Mesendoderm (in vitro differentiated cells): ENCODE data around the gene CEP112.

Experiments used
- DNase-seq: peaks from one replicate; pipeline ENCODE4 v3.0.0; 2013
- H2AK5ac ChIP-seq: 2 replicates; pipeline ENCODE4 v1.6.1; 2013; ENCODE audit warnings: low read length, inconsistent platforms
- H2BK120ac ChIP-seq: 2 replicates; pipeline ENCODE4 v1.6.1; 2013; ENCODE audit warnings: low read depth, mild to moderate bottlenecking, low read length, moderate library complexity, mixed read lengths
- H2BK15ac ChIP-seq: replicated peaks from 2 replicates; pipeline ENCODE4 v1.6.1; 2013; ENCODE audit warnings: low read depth, mild to moderate bottlenecking, moderate library complexity
- H2BK5ac ChIP-seq: 2 replicates; pipeline ENCODE4 v1.6.1; 2013; ENCODE audit warnings: low read length, inconsistent platforms
- H3K18ac ChIP-seq: 2 replicates; pipeline ENCODE4 v1.6.1; 2013; ENCODE audit warnings: mild to moderate bottlenecking, low read length, mixed read lengths
- H3K23ac ChIP-seq: one replicate; pipeline ENCODE4 v1.6.1; 2013; ENCODE audit warnings: low read length
- H3K27ac ChIP-seq: 2 replicates; pipeline ENCODE4 v1.5.1; 2013; ENCODE audit warnings: low read depth, mild to moderate bottlenecking, inconsistent platforms, low read length, moderate library complexity
- H3K27me3 ChIP-seq: 2 replicates; pipeline ENCODE4 v1.6.1; 2013; ENCODE audit warnings: low read length, control low read depth, mild to moderate bottlenecking, inconsistent platforms; ENCODE audit not compliant: insufficient read depth, poor library complexity
- H3K36me3 ChIP-seq: 2 replicates; pipeline ENCODE4 v1.6.1; 2013; ENCODE audit warnings: low read length, inconsistent platforms; ENCODE audit not compliant: control insufficient read depth, insufficient read depth
- H3K4ac ChIP-seq: one replicate; pipeline ENCODE4 v1.6.1; 2013; ENCODE audit warnings: low read depth, mild to moderate bottlenecking, low read length, moderate library complexity
- H3K4me1 ChIP-seq: 2 replicates; pipeline ENCODE4 v1.6.1; 2013; ENCODE audit warnings: low read depth, low read length, inconsistent platforms; ENCODE audit not compliant: control insufficient read depth
- H3K4me2 ChIP-seq: 2 replicates; pipeline ENCODE4 v1.6.1; 2013; ENCODE audit warnings: low read length
- H3K4me3 ChIP-seq: 2 replicates; pipeline ENCODE4 v1.5.1; 2013; ENCODE audit warnings: mild to moderate bottlenecking, low read length
- H3K56ac ChIP-seq: one replicate; pipeline ENCODE4 v1.6.1; 2013; ENCODE audit warnings: low read length
- H3K79me1 ChIP-seq: 2 replicates; pipeline ENCODE4 v1.6.1; 2013; ENCODE audit warnings: low read length, inconsistent platforms
- H3K79me2 ChIP-seq: 2 replicates; pipeline ENCODE4 v1.6.1; 2013; ENCODE audit warnings: mild to moderate bottlenecking, low read length; ENCODE audit not compliant: control insufficient read depth, insufficient read depth
- H3K9ac ChIP-seq: 2 replicates; pipeline ENCODE4 v1.6.1; 2013; ENCODE audit warnings: low read length, inconsistent platforms
- H4K5ac ChIP-seq: one replicate; pipeline ENCODE4 v1.6.1; 2013; ENCODE audit warnings: low read length
- H4K8ac ChIP-seq: one replicate; pipeline ENCODE4 v1.6.1; 2013; ENCODE audit warnings: low read depth, mild to moderate bottlenecking, control low read depth, low read length, moderate library complexity
- WGBS: extraction: QIAGEN DNeasy Blood & Tissue Kit; methylation state at CpG from one replicate; pipeline ENCODE4 v1.1.7; 2013; ENCODE audit warnings: low lambda C conversion rate, missing lambda C conversion rate; ENCODE audit not compliant: insufficient coverage; ENCODE audit errors: extremely low coverage; 5-methylcytosine and 5-hydroxymethylcytosine counted together

The CEP112 gene

DNA sequence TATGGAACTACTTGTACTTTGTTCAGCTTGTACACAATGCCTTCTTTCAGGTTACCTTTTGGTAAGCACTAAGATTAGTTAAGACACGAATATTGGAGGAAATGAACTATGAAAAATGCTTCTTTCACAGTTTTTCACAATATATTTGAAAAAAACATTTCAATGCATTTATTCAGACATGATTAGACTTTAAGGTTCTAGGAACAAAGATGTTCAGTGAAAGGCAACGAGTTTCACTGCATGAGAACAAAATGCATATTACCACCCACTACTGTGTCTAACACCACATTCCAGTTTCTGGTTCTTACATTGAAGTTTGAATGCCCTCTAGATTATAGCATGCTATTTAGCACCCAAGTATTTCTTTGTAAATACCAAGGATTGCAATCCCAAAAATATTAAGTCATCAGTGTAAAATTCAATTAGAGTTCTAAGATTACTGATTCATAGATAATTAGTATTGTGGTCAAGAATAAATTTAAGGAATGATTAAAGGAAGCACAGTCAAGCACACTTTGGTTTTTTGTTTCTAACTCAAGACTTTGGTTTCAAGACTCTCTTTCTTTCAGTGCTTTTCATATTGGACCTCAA lies 261.7 kb downstream of the CEP112 start:
- Histone ChIP-seq H3K18ac (no peak overlapping the region), H3K79me2 (no peaks in the 10 kb centered on the region)
- WGBS = no CpG with 5 or more reads among the region's 2 CpGs

DNA sequence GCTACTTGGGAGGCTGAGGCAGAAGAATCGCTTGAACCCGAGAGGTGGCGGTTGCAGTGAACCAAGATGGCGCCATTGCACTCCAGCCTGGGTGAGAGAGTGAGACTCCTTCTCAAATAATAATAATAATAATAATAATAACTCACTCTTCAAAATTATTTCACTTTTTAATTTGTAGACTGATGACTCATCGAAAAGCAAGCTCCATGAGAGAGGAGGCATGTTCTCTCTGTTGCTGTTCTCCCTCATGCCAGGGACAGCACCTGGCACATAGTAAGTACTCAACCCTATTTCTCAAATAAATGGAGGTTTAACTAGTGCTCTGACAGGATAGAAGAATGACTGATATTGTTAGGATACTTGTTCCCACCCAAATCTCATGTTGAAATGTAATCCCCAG lies 265.3 kb downstream of the CEP112 start:
- no peaks in the 10 kb centered on the region for H3K27me3 ChIP-seq
- no peak overlapping the region for H4K5ac ChIP-seq
- H3K79me2 ChIP-seq = no peaks in the 10 kb centered on the region
- H3K18ac ChIP-seq = no peak overlapping the region
- no peak overlapping the region for H3K56ac ChIP-seq
- H3K4me3 ChIP-seq = no peak overlapping the region
- no peak overlapping the region for H3K4me2 ChIP-seq
- H3K79me1 ChIP-seq = no peaks in the 10 kb centered on the region
- no peak overlapping the region for H4K8ac ChIP-seq
- H3K36me3 ChIP-seq = no peaks in the 10 kb centered on the region
- H3K4me1 ChIP-seq = no peaks in the 10 kb centered on the region
- no peak overlapping the region for H3K4ac ChIP-seq
- no peak overlapping the region for H2BK5ac ChIP-seq
- H2BK120ac ChIP-seq = no peak overlapping the region
- DNase-seq = no peak
- H3K23ac ChIP-seq = no peak overlapping the region
- H3K27ac ChIP-seq = no peak overlapping the region
- H2BK15ac ChIP-seq = no peak overlapping the region
- H3K9ac ChIP-seq = no peak overlapping the region
- H2AK5ac ChIP-seq = no peak overlapping the region
- no CpG with 5 or more reads among the region's 5 CpGs for WGBS

More for the DNA sequence above, 261.7 kb downstream of the CEP112 start:
- Histone ChIP-seq H3K36me3 (no peaks in the 10 kb centered on the region), H4K5ac (no peak overlapping the region), H3K4me3 (no peak overlapping the region), H3K23ac (no peak overlapping the region), H3K9ac (no peak overlapping the region), H3K79me1 (no peaks in the 10 kb centered on the region), H3K4ac (no peak overlapping the region), H3K27me3 (no peaks in the 10 kb centered on the region), H2AK5ac (no peak overlapping the region), H3K27ac (no peak overlapping the region), H2BK120ac (no peak overlapping the region), H2BK15ac (no peak overlapping the region), H2BK5ac (no peak overlapping the region), H3K56ac (no peak overlapping the region), H3K4me1 (no peaks in the 10 kb centered on the region), H3K4me2 (no peak overlapping the region), H4K8ac (no peak overlapping the region)
- no peak for DNase-seq

DNA sequence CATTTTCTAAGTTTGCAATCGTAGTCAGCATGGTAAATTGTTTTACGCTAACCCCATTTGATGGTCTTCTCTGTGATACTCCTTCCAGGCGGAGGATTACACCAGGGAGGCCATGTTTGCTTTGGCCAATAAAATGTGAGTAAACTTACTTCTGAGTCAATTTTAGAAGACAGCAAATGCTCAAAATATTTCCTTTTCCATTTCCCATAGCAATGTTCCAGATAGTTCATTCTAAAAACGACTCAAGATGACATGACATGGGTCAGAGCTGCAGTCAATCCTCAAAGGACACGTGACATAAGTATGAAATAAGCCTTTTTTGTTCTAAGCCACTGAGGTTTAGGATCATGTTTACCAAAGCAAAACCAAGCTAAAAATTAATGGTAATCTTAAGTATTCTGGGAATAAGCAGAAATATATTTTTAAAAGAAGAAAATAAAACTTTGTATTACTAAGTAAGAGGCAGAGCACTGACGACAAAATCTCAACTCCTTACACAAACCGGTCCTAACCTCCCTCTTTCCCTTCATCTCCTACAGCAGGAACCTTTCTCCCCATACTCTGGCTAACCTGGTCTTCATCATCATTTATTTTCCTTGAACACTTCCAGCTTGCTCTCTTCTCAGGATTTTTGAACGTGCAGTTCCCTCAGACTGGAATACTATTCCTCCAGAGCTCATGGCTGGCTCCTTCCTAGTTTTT lies 266.2 kb downstream of the CEP112 start:
- no peak overlapping the region for H4K8ac ChIP-seq
- H3K4me1 ChIP-seq = no peaks in the 10 kb centered on the region
- no peak overlapping the region for H2AK5ac ChIP-seq

DNA sequence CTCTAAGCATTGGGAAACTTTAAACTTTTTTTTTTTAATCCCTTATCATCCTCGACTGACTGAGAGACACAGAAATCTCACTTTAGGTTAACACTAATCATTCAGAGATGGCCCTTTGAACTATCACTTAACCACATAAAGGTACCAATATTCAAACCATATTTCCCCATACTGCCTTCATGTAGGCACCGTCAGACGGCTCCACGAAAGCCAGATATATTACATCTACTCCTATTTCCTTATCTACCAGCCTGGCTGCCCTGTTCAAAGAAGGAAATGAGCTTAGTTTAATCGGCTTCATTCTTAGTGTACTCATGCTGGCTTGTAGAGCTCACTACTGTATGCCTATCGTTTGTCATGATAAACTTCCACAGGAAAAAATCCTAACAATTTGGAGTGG lies 270.9 kb downstream of the CEP112 start:
- no peaks in the 10 kb centered on the region for H3K4me1 ChIP-seq
- no peaks in the 10 kb centered on the region for H3K79me1 ChIP-seq
- H3K4me3 ChIP-seq = no peak overlapping the region
- no peaks in the 10 kb centered on the region for H3K27me3 ChIP-seq
- H2BK5ac ChIP-seq = no peak overlapping the region
- no peak overlapping the region for H4K5ac ChIP-seq
- no peak overlapping the region for H4K8ac ChIP-seq
- H3K9ac ChIP-seq = no peak overlapping the region
- no peak overlapping the region for H3K4ac ChIP-seq
- no peak overlapping the region for H3K18ac ChIP-seq
- no peak overlapping the region for H2AK5ac ChIP-seq
- H3K79me2 ChIP-seq = no peaks in the 10 kb centered on the region
- no CpG with 5 or more reads among the region's 6 CpGs for WGBS
- peak; percentile 46 for DNase-seq
- no peak overlapping the region for H3K27ac ChIP-seq
- H3K23ac ChIP-seq = no peak overlapping the region
- no peaks in the 10 kb centered on the region for H3K36me3 ChIP-seq
- no peak overlapping the region for H3K56ac ChIP-seq
- no peak overlapping the region for H2BK15ac ChIP-seq
- H2BK120ac ChIP-seq = no peak overlapping the region
- H3K4me2 ChIP-seq = no peak overlapping the region

More for the DNA sequence above, 266.2 kb downstream of the CEP112 start:
- no peak overlapping the region for H3K9ac ChIP-seq
- no peak overlapping the region for H3K18ac ChIP-seq
- H4K5ac ChIP-seq = no peak overlapping the region
- no peaks in the 10 kb centered on the region for H3K79me1 ChIP-seq
- DNase-seq = no peak
- no peak overlapping the region for H3K4me3 ChIP-seq
- H3K23ac ChIP-seq = no peak overlapping the region
- H3K79me2 ChIP-seq = no peaks in the 10 kb centered on the region
- no peaks in the 10 kb centered on the region for H3K27me3 ChIP-seq
- no CpG with 5 or more reads among the region's 8 CpGs for WGBS
- no peak overlapping the region for H3K4me2 ChIP-seq
- H3K56ac ChIP-seq = no peak overlapping the region
- no peak overlapping the region for H2BK15ac ChIP-seq
- no peak overlapping the region for H3K27ac ChIP-seq
- H3K4ac ChIP-seq = no peak overlapping the region
- no peak overlapping the region for H2BK5ac ChIP-seq
- H2BK120ac ChIP-seq = no peak overlapping the region
- H3K36me3 ChIP-seq = no peaks in the 10 kb centered on the region

DNA sequence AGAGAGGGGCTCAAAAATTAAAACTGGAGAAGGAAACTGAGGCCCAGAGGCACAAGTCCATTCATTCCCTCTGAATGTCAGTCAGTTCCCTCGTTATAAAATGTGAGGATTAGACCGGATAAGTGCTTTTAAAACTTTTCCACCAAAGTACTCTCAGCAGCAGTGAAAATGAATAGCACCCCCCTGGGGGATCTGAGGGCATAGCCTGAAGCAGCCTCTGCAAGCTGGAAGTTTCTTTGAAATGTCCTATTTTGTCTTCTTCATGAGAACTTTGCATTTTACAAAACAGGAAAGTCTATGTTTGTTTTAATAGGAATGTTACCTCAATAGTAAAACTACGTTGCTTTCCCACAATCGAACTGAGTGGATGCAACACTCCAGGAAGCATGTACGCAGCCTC lies 273.0 kb downstream of the CEP112 start:
- no peaks in the 10 kb centered on the region for H3K79me2 ChIP-seq
- no peak overlapping the region for H3K27ac ChIP-seq
- no peak overlapping the region for H2BK15ac ChIP-seq
- H3K4me1 ChIP-seq = no peaks in the 10 kb centered on the region
- H3K4me2 ChIP-seq = no peak overlapping the region
- peak; percentile 20 for DNase-seq
- no peak overlapping the region for H3K23ac ChIP-seq
- H3K27me3 ChIP-seq = no peaks in the 10 kb centered on the region
- no peak overlapping the region for H2BK5ac ChIP-seq
- H2BK120ac ChIP-seq = no peak overlapping the region
- no peak overlapping the region for H3K4ac ChIP-seq
- no peak overlapping the region for H3K18ac ChIP-seq
- no peaks in the 10 kb centered on the region for H3K36me3 ChIP-seq
- H2AK5ac ChIP-seq = no peak overlapping the region
- no peaks in the 10 kb centered on the region for H3K79me1 ChIP-seq
- WGBS = no CpG with 5 or more reads among the region's 5 CpGs
- no peak overlapping the region for H3K4me3 ChIP-seq
- H3K9ac ChIP-seq = no peak overlapping the region
- H4K8ac ChIP-seq = no peak overlapping the region
- H4K5ac ChIP-seq = no peak overlapping the region
- no peak overlapping the region for H3K56ac ChIP-seq

DNA sequence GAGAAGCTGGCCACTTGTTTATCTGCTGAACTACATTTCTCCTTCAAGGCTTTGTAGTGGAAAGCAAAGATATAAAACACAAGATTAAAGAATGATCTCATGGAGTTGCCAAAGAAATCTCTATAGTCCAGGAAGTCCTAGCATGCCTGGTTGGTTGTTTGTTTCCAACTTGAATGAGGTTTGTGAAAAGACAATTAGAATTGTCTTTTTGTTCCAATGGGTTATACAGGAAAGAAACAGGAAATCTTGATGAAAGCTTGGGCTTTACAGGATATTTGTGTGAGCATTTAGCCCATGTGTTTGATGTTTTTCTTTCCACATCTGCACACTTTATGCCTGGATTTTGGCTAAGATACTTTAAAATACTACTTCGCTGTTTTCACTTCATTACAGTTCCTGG lies 273.4 kb downstream of the CEP112 start:
- Histone ChIP-seq H2AK5ac (no peak overlapping the region), H2BK15ac (no peak overlapping the region), H3K36me3 (no peaks in the 10 kb centered on the region), H4K5ac (no peak overlapping the region), H3K79me2 (no peaks in the 10 kb centered on the region), H3K4me2 (no peak overlapping the region), H3K56ac (no peak overlapping the region), H3K27ac (no peak overlapping the region), H3K4me1 (no peaks in the 10 kb centered on the region), H3K9ac (no peak overlapping the region), H2BK5ac (no peak overlapping the region), H3K79me1 (no peaks in the 10 kb centered on the region), H3K4me3 (no peak overlapping the region), H3K18ac (no peak overlapping the region), H2BK120ac (no peak overlapping the region), H3K23ac (no peak overlapping the region), H4K8ac (no peak overlapping the region), H3K4ac (no peak overlapping the region), H3K27me3 (no peaks in the 10 kb centered on the region)
- WGBS = no CpG with 5 or more reads among the region's 1 CpG
- no peak for DNase-seq
